ENCODE results near the gene TMEM167A. TPM values are rescaled to one million over a fixed set of nuclear protein-coding genes. Genes with fewer than 3 reads are reported as not detected.

TMEM167A gene, protein sequence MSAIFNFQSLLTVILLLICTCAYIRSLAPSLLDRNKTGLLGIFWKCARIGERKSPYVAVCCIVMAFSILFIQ
- total RNA-seq (2022; extraction: Qiagen RNA extraction) = 52.4 to 85.5 TPM (median 77.7 TPM) in 5 replicates

DNA sequence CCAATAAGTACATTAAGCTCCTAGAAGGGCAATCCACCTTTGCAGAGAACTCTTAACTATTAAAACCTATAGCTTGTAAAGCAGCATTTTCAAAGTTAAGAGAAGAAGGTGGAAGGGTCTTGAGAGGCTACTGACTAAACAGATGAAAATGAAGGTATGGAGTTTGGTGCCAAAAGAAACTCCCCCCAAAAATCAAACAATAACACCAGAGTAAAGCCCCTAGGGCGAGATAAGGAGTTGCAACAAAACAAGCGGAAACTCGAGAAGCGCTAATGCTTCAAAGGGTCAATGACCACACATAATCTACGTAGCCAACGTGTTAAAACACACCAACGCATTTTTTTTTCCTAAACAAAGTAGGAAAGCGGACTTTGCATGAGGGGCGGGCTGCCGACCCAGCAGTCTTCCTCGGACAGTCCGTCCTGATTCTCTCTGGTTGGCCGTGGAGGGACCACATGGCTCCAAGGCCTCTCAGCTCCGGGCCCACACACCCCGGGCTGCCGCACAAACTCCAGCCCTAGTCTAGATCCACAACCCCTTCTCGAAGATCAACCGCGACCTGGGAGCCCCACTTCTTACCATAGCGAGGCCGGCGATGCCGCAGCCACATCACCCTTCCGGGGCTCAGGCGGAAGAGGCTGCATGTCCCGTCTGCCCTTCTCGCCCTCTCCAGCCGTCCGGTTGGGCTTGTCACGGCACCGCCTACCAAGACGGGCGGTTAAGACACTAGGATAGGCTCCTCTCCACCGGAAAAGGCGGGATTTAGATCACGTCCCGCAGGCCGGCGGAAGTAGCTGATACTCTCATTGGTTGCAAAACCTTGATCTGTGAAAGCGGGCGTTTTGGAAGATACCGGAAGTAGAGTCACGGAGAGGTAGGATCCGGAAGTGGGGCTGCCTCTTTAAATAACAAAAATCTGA, at the start of gene TMEM167A, which contains the start of gene XRCC4:
Gene TMEM167A (minus strand): TSS at position 653 of the 920 bp plus-strand sequence. CDS start 71 bp downstream, at position 582.
Gene XRCC4 (plus strand): TSS at position 806 of the 920 bp plus-strand sequence. CDS start 27,373 bp downstream, outside the sequence.

Other genes starting within 250 kb of the TMEM167A start
- gene XRCC4, start 153 bp upstream of the TMEM167A start, total RNA-seq (2022; extraction: Qiagen RNA extraction) = 9.1 to 13.4 TPM (median 9.5 TPM) in 5 replicates